Peyer's patch (tissue), 4 donors: ENCODE results near the gene PRKCZ. TPM values are rescaled to one million over a fixed set of nuclear protein-coding genes. Genes with fewer than 3 reads are reported as not detected.

Experiments
- DNase-seq, 3 donors: peaks; one replicate each; pipeline ENCODE4 v3.0.0-alpha.2; 2017 to 2019
- H3K27ac ChIP-seq, 4 donors: fragments of 200-600 bp; sonication (generic); one replicate each; pipeline ENCODE4 v1.5.1; 2016 to 2019
- H3K27me3 ChIP-seq, 2 donors: fragments of 200-600 bp; sonication (generic); one replicate each; pipeline ENCODE4 v1.5.1; 2019
- H3K36me3 ChIP-seq, 3 donors: fragments of 200-600 bp; sonication (generic); one replicate each; pipeline ENCODE4 v1.5.1; 2016 to 2019
- H3K4me1 ChIP-seq, 4 donors: fragments of 200-600 bp; sonication (generic); one replicate each; pipeline ENCODE4 v1.5.1; 2016 to 2019
- H3K4me3 ChIP-seq, 4 donors: fragments of 200-600 bp; sonication (generic); 1 replicate in 3 of 4; 2 replicates in 1 of 4; pipeline ENCODE4 v1.5.1; 2016 to 2019; ENCODE audit warnings: mild to moderate bottlenecking in 1 of 4
- H3K9me3 ChIP-seq, 4 donors: fragments of 200-600 bp; sonication (generic); one replicate each; pipeline ENCODE4 v1.5.1; 2016 to 2019; ENCODE audit warnings: mild to moderate bottlenecking in 1 of 4
- POLR2A ChIP-seq, 2 donors: fragments of 450-650 bp; IDR thresholded peaks; one replicate each; pipeline ENCODE4 v1.5.1; 2017; ENCODE audit warnings: antibody characterized with exemption in 2 of 2, mild to moderate bottlenecking in 2 of 2, moderate library complexity in 2 of 2
- total RNA-seq, 4 donors: library from RNA; depleted of rRNA; stranded (reverse); fragments of >200 nt; gene quantifications; one replicate each; pipeline ENCODE4 v1.1.0, GENCODE V29; 2016
- TF ChIP-seq, protein P1 (sequence below), 6 experiments: fragments of 450-650 bp in 4 of 6; fragments of 200-600 bp in 2 of 6; sonication (generic) in 1 of 6; IDR thresholded peaks; one replicate each; pipeline ENCODE4 v1.5.1; 2017 to 2019; ENCODE audit warnings: antibody characterized with exemption in 6 of 6, mild to moderate bottlenecking in 3 of 6, moderate library complexity in 1 of 6

PRKCZ gene
- total RNA-seq, 4 donors from 2014 or later = 51.2 to 105 (median 93.6) TPM

GRCh38 chr1:2106659-2107405 lies 56.6 kb downstream of the PRKCZ start:
- TF ChIP-seq POLR2A (IDR thresholded peaks at IDR 0.05) = no peak
- TF ChIP-seq, protein P1, sequence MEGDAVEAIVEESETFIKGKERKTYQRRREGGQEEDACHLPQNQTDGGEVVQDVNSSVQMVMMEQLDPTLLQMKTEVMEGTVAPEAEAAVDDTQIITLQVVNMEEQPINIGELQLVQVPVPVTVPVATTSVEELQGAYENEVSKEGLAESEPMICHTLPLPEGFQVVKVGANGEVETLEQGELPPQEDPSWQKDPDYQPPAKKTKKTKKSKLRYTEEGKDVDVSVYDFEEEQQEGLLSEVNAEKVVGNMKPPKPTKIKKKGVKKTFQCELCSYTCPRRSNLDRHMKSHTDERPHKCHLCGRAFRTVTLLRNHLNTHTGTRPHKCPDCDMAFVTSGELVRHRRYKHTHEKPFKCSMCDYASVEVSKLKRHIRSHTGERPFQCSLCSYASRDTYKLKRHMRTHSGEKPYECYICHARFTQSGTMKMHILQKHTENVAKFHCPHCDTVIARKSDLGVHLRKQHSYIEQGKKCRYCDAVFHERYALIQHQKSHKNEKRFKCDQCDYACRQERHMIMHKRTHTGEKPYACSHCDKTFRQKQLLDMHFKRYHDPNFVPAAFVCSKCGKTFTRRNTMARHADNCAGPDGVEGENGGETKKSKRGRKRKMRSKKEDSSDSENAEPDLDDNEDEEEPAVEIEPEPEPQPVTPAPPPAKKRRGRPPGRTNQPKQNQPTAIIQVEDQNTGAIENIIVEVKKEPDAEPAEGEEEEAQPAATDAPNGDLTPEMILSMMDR (IDR thresholded peaks at IDR 0.05) = no peak
- H3K27me3 ChIP-seq = no peaks in the 10 kb centered on the region
- H3K4me3 ChIP-seq = no peak overlapping the region
- H3K36me3 ChIP-seq = peaks cover 0 to 19% (median 0%) of the 10 kb centered on the region in 3 donors
- H3K4me1 ChIP-seq = peaks cover 0 to 21% (median 0%) of the 10 kb centered on the region in 4 donors
- H3K9me3 ChIP-seq = no peaks in the 10 kb centered on the region
- no peak overlapping the region for H3K27ac ChIP-seq
- DNase-seq = no peak

DNA sequence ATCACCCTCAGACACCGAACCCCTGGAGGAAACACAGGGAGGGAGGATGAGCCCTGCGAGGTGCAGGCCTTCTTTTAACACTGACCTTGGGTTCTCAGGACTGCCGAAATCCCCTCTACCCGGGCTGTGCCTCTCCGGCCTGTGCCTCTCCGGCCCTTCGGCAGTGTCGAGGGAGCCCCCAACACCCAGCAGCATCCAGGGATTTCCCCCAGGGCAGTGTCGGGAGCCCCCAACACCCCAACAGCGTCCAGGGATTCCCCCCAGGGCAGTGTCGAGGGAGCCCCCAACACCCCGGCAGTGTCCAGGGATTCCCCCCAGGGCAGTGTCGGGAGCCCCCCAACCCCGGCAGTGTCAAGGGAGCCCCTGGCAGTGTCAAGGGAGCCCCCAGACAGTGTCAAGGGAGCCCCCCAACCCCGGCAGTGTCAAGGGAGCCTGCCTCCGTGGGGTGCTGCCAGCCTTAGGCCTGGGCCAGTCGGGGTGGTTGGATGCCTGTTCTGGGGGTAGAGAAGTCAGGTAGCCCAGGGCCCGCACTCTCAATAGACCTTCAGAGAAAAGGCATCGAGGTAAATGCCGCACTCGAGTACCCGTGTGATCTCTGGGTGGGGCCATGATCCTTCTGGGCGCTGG lies 57.5 kb downstream of the PRKCZ start:
- H3K9me3 ChIP-seq = no peaks in the 10 kb centered on the region
- H3K27me3 ChIP-seq = no peaks in the 10 kb centered on the region
- H3K4me1 ChIP-seq = peaks cover 0 to 20% (median 0%) of the 10 kb centered on the region in 4 donors
- no peak overlapping the region for H3K27ac ChIP-seq
- H3K4me3 ChIP-seq = no peak overlapping the region
- no peak for DNase-seq
- peaks cover 0 to 19% (median 0%) of the 10 kb centered on the region in 3 donors for H3K36me3 ChIP-seq
- no peak for TF ChIP-seq POLR2A (IDR thresholded peaks at IDR 0.05)
- TF ChIP-seq, protein P1 (IDR thresholded peaks at IDR 0.05) = no peak

DNA sequence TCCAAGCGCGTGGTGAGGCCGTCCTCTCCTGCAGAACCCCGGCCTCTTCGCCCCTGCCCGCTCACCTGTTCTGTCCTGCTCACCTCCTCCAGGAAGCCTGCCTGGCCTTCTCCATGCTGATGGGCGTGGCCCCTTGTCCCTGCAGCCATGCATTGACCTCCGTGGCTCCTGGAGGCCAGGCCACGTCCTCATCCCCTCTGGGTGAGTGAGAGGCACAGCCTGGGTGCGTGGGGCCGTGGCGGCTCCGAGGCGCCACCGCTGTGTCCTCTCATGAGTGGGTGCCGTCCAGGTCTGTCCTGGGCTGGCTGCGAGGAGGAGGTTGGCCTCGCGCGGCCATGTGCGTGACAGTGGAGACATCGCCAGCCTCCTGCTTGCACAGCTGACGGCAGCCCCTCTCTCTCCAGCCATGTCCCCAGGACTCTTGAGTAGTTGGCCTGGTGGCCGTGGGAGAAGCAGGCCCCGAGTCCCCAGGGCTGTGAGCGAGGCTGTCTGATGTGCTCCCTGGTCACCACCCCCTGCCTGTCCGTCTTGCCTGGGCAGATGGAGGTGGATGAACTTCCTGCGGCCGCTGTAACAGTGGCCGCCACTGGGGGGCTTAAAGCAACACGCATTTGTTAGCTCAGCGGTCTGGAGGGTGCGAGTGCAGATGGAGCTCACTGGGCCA lies 58.1 kb downstream of the PRKCZ start:
- Histone ChIP-seq H3K4me1 (peaks cover 0 to 14% (median 0%) of the 10 kb centered on the region in 4 donors), H3K36me3 (peaks cover 0 to 19% (median 0%) of the 10 kb centered on the region in 3 donors), H3K27ac (no peak overlapping the region), H3K27me3 (no peaks in the 10 kb centered on the region), H3K4me3 (no peak overlapping the region), H3K9me3 (no peaks in the 10 kb centered on the region)
- DNase-seq = no peak
- no peak for TF ChIP-seq POLR2A (IDR thresholded peaks at IDR 0.05)
- TF ChIP-seq, protein P1 (IDR thresholded peaks at IDR 0.05) = peak in 2 of 6 experiments; percentile 13 to 15

GRCh38 chr1:2108877-2109580 lies 58.8 kb downstream of the PRKCZ start:
- H3K27ac ChIP-seq = no peak overlapping the region
- TF ChIP-seq, protein P1 (IDR thresholded peaks at IDR 0.05) = no peak
- no peak for TF ChIP-seq POLR2A (IDR thresholded peaks at IDR 0.05)
- H3K36me3 ChIP-seq = peaks cover 0 to 19% (median 0%) of the 10 kb centered on the region in 3 donors
- H3K4me1 ChIP-seq = peaks cover 0 to 7% (median 0%) of the 10 kb centered on the region in 4 donors
- no peaks in the 10 kb centered on the region for H3K27me3 ChIP-seq
- no peaks in the 10 kb centered on the region for H3K9me3 ChIP-seq
- no peak overlapping the region for H3K4me3 ChIP-seq
- no peak for DNase-seq

GRCh38 chr1:2109581-2110021 lies 59.4 kb downstream of the PRKCZ start:
- peaks cover 0 to 1% (median 0%) of the 10 kb centered on the region in 4 donors for H3K4me1 ChIP-seq
- H3K36me3 ChIP-seq = peaks cover 0 to 19% (median 0%) of the 10 kb centered on the region in 3 donors
- no peak for TF ChIP-seq POLR2A (IDR thresholded peaks at IDR 0.05)
- TF ChIP-seq, protein P1 (IDR thresholded peaks at IDR 0.05) = no peak
- no peak for DNase-seq
- H3K4me3 ChIP-seq = no peak overlapping the region
- H3K27ac ChIP-seq = no peak overlapping the region
- no peaks in the 10 kb centered on the region for H3K9me3 ChIP-seq
- H3K27me3 ChIP-seq = no peaks in the 10 kb centered on the region
